Measurements from ENCODE around the gene MAGI3. TPM values are rescaled to one million over a fixed set of nuclear protein-coding genes. Genes with fewer than 3 reads are reported as not detected.
"Not testable (repeated sequence)": the region's sequence is repeated elsewhere in the genome, so short reads cannot be mapped to it uniquely, and the experiment has no call there.

Gene MAGI3
- total RNA-seq, 1 donor from 2014 or later = 33.1 TPM

DNA sequence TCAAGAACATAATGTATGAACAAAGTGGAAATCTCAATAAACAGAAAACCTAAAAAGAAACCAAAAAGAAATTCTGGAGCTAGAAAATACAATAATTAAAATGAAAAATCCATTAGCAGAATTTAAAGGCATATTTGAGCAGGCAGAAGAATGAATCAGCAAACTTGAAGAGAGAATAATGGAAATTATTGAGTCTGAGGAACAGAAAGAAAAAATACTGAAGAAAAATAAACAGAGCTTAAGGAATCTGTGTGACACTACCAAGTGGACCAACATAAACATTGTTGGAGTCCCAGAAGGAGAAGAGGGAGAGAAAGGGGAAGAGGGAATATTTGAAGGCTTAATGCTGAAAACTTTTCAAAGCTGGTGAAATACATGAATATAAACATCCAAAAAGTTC lies 54.5 kb downstream of the MAGI3 start:
- DNase-seq = no peak

DNA sequence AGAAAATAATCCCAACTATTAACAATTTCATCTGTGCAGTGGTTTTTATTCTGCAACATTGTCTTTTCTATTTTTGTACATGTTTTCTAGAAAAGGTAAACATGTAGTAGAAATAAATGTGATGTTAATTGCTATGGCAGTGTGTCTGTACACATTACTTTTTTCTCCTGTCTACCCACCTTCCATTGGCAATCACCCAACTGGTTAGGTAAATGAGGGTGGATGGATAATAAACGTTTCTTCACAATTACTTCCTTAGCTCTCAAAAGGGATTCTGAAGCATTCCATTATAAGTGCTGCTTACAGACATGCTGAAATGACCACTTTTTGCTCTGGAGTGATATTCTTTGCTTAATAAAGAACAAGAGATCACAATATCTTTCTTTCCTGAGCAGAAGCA lies 61.4 kb downstream of the MAGI3 start:
- DNase-seq = no peak

DNA sequence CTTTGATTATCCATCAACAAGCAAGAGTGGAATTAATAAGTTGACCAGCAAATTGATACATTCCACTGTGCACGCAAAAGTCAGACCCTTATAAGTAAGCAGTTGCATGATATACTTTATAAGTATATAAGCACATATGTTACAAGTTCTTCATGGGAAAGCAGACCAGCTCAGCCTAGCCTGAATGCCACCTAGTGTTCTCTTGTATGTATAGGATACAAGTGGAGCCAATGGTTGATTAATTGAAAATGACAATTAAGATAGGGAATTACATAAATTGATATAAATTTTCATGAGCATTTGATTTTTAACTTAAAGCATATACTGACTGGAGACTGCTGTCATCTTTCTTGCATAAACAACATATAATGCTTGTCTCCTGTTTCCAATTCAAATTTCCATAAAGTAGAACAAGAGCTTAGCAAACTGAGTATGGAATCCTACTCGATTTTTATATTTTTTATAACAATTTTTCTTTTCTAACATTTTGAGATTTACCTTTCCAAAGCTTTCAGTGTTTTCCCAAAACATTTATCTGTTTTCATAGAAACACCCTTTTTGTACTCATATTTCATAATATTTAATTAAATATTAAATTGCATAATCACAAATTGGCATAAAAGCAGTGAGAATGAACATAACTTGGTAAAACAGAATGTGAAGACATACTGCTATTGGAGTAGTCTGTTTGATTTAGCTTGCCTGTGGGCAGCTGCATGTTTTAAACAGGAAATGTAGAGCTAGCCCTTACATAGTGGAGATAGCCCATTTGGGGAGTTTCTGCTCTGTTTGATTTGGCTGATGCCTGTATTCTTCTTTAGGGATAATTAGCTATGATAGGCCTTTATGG lies 62.8 kb downstream of the MAGI3 start:
- peak; percentile 2 for DNase-seq

DNA sequence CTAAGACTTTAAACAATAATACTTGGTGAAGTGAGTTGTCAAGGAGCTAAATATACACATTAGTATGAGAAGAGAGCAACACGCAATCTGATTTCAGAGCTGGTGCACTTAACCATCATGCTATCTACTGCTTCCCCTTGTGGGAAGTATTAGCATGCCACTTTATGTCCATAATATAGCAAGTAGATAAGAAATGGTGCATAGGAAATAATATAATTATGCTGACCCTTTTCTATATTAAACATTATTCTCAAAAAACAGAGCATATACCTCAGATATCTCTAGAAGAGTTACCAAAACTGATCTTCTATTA lies 63.4 kb downstream of the MAGI3 start:
- no peak for DNase-seq

DNA sequence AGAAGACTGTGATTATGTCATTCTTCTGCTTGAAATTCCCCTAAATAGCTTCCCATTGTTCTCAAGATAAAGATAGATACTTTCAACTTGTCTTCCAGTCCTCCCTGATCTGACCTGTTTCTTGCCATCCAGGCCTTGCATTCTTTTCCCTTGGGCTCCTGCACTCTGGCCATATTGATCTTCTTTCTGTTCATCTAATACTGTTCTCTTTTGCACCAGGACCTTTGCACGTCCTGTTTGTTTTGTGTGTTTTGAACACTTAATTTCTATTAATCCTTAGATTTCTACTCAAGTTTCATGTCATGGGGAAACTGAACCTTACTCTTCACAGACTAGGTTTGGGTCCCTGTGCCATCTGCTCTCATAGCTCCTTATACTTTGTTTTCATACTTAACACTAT lies 65.1 kb downstream of the MAGI3 start:
- DNase-seq = no peak

DNA sequence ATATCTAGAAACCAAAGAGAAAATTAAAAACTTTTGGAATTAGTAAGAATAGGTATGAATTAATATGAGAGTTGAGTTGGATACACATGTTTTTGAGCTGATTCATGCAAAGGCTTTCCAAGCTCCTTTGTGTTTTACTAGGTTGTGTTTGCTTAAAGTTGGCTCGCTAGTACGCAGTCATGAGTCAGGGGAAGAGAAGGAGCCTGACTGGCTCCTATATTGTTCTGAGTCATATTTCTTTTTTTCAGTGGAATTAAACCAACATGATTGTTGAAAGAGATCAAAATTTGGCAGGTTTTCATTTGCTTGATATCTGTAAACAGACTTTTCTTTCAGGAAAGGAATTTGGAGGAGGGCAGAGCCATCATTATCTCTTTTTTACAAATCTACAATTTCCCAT lies 66.7 kb downstream of the MAGI3 start:
- DNase-seq = peak; percentile 23

DNA sequence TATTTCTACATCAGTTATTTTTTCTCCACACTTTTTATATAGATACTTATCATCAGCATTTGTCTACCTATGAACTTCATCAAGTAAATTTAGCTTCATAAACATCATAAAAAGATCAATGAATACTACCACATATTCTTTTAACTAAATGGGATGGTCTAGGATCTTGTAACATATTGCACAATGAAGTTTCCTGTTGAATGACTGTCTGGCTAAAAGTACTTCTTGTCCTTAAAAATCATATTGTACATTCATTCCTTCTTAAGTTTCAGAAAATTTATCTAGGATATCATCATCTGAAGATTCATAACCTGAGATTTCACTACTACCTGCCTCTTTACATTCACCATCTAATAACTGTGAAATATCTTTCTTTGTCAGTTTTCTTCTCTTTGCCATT lies 69.0 kb downstream of the MAGI3 start:
- no peak for DNase-seq

DNA sequence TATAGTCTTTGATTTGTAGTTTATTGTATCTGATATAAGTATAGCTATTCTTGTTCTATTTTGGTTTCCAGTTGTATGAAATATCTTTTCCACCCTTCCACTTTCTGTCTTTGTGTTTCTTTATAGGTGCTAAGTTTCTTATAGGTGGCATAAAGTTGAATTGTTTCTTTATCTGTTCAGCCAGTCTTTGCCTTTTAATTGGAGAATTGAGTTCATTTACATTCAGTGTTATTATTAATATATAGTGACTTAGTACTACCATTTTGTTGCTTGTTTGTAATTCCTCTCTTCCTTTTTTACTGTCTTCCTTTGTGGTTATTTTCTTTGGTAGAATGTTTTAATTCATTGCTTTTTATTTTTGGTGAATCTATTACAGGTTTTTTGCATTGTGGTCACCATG lies 77.7 kb downstream of the MAGI3 start:
- no peak for DNase-seq

DNA sequence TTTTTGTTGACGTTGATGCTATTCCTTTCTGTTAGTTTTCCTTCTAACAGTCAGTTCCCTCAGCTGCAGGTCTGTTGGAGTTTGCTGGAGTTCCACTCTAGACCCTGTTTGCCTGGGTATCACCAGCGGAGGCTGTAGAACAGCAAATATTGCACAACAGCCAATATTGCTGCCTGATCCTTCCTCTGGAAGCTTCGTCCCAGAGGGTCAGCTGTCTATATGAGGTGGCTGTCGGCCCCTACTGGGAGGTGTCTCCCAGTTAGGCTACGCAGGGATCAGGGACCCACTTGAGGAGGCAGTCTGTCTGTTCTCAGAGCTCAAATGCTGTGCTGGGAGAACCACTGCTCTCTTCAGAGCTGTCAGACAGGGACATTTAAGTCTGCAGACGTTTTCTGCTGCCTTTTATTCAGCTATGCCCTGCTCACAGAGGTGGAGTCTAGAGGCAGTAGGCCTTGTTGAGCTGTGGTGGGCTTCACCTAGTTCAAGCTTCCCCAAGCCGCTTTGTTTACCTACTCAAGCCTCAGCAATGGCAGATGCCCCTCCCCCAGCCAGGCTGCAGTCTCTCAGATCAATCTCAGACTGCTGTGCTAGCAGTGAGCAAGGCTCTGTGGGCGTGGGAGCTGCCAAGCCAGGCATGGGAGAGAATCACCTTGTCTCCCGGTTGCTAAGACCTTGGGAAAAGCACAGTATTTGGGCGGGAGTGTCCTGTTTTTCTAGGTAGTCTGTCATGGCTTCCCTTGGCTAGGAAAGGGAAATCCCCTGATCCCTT lies 88.3 kb downstream of the MAGI3 start:
- DNase-seq = not testable (repeated sequence)

DNA sequence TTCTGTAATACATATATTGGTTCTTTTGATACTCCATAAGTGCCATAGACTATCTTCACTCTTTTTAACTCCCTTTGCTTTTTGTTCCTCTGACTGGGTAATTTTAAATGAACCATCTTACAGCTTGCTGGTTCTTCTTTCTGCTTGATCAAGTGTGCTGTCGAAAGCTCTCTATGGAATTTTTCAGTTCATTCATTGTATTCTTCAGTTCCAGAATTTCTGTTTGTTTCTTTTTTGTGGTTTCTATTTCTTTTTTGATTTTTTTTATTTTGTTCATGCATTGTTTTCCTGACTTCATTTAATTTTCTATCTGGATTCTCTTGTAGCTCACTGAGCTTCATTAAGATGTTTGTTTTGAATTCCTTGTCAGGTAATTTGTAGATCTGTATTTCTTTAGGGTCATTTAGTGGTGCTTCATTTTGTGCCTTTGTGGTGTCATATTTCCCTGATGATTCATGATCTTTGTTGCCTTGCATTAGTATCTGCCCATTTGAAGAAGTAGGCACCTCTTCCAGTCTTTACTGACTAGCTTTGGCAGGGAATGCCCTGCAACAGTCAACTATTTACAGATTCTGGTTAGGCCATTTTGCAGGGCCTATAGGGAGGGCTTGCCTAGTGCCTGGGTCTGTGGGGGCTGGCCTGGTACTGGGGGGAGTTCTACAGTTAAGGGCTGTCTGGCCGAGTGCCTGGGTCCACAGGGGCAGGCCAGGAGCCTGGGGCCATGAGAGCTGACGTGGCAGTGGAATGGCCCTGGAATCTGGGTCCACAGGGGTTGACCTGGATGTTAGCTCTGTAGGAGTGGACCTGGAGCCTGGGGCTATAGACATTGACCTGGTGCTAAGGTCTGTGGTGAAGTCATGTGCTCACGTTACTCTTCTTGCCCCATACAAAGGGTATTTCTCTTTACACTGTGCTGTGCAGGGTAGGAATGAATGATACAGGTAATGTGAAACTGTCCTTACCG lies 89.7 kb downstream of the MAGI3 start:
- no peak for DNase-seq

DNA sequence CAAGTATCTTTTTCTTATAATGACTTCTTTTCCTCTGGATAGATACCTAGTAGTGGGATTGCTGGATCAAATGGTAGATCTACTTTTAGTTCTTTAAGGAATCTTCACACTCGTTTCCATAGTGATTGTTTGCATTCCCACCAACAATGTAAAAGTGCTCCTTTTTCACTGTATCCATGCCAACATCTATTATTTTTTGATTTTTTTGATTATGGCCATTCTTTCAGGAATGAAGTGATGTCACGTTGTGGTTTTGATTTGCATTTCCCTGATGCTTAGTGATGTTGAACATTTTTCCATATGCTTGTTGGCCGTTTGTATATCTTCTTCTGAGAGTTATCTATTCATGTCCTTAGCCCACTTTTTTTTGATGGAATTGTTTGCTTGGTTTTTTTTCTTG lies 94.8 kb downstream of the MAGI3 start:
- not testable (repeated sequence) for DNase-seq

DNA sequence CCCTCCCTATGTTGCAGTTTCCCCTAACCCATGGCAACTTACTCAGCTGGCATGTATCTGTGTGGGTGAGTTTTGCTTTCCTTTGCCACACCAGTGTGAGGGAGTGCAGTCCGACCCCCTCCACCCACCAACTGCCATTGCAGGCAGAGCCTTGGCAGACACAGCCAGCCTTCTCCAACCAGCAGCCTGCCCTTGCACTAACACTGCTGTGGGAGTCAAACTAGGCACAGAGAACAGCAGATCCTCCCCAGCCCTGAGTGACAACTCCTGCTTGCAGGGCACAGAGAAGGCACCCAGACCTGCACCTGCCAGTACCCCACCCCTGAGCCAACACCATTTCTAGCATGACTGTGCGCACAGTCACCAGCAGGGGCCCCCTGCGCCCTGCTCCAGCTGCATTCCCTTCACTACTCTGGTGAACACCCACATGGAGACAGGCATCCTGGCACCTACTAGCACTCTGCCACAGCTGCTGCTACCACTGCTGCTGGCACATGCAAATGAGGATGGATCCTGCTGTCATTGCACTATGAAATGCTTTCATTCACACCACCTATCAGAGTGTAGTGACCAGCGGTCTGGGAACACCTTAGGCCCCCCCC lies 98.4 kb downstream of the MAGI3 start:
- no peak for DNase-seq

DNA sequence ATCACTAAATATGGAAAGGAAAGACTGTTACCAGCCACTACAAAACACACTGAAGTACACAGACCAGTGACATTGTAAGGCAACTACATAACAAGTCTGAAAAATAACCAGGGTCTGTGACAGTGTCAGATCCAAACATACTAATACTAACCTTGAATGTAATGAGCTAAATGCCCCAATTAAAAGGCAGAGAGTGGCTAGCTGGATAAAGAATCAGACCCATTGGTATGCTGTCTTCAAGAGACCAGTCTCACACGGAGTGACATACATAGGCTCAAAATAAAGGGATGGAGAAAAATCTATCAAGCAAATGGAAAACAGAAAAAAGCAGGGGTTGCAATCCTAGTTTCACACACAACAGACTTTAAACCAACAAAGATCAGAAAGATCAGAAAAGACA lies 100.1 kb downstream of the MAGI3 start:
- no peak for DNase-seq

DNA sequence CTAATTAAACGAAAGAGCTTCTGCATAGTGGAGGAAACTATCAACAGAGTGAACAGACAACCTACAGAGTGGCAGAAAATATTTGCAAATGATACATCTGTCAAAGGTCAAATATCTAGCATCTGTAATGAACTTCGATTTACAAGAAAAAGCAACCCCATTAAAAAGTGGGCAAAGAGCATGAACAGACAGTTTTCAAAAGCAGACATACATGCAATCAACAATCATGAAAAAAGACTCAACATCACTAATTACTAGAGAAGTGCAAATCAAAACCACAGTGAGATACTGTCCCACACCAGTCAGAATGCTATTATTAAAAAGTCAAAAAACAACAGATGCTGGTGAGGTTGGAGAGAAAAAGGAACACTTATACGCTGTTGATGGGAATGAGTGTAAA lies 103.2 kb downstream of the MAGI3 start:
- no peak for DNase-seq

DNA sequence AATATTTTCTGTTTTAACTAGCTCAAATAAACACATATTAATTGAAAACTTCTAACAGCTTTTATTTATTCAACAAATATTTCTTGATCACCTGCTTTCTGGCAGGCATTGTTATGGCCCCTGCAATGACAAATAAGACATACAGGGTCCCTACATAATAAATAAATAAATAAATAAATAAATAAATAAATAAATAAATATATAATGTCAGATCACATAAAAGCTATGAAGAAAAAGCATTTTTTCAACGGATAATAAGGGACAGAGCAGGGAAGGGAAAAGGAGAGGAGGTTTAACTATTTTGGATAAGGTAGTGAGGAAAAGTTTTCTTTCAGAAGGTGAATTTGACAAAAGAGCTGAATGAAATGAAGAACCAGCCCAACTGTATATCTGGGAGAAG lies 115.0 kb downstream of the MAGI3 start:
- no peak for DNase-seq

DNA sequence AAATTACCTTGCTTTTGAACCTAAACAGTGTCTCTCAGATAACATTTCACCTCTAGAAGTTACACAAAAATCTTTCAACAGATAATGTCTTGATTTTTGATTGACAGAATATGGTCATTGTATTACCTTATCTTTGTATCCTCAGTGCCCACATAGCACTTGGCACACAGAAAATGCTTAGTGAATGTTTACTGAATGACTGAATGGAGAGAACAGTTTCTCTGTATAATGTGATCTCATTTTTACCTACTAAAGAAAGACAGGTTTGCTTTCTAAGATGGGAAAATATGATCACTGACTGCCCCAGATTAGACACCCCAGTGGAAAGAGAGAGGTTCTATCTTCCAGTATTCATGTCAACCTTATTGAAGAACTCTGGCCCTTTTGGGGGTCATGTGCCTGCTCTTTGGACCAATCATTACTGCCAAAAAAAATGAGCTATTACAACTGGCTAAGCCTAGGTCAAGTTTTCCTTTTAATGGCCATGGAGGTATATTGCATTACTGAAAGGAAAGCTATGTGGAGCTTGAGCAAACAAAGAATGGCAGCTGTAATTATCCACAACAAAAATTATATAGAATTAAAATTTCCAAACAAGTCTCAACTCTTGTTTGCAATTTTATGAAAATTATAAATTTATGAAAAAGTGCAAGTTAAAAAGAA lies 117.4 kb downstream of the MAGI3 start:
- DNase-seq = no peak

DNA sequence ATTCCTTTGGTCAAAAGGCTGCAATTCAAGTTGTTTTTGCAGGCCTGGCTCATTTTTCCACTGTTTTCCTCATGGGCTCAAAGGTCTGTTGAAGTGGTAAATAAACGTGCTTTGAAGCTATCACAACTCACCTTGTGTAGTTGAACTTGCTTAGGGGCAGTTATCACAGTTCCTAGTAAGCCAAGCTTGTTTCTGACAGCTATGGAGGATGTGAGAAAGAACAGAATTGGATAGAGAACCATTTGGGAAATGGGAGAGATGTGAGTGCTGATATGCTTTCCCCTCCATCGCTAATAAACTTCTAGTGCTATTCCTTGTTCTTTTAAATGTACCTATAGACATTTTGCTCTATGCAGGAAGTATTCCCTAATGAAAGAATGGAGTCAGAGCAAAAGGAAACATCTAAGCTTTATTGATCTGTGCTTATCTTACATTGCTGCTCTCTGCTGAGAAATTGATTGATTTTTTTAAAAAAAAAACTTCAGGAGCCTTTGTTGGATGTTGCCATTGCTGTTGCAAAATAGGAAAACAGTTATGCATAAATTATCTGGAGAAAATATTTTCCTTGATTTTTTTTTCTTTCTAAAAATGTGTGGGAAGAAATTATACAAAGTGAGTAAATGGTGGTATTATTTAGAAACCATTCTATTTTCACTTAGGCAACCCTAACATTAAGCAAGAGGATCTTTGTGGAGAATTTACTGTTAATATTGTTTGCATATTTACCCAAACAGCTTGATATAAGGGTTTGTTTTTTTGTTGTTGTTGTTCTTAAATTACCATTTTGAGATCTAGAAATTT lies 118.2 kb downstream of the MAGI3 start:
- no peak for DNase-seq

DNA sequence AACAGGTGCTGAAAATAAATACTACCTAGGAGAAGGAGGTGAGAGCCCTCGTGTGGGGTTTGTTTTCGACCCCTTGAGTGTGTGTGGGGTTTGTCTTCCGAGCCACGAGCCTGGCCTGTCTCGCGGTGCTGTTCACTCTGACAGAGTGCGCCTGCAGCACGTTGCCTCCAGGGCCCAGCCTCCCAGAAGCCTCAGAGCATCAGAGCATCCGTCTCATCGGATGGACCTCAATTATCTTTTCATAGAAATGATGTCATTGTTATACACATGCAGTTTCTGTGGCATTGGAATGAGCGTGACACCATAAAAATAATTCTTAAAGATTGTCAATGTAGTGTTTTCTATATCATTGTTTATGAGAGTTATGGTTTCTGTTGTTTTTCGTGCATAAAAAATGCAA lies 119.5 kb downstream of the MAGI3 start:
- not testable (repeated sequence) for DNase-seq

DNA sequence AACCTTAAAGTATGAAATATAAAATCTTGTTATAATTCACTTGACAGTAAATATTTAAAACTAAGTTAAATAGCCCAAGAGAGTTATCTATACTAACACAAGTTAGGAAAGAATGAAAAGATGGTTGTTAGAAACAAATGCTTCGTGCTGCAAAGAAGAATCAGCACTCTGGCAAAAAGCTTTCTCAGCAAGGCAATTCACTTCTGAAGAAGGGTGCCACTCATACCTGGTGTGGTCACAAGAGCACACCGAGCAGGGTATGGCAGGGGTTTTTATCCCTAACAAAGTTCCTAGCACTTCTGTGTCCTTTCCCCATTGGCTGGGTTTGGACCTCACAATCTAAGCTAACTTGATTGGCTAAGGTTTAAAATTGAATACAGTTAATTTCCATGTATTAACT lies 121.0 kb downstream of the MAGI3 start:
- no peak for DNase-seq

DNA sequence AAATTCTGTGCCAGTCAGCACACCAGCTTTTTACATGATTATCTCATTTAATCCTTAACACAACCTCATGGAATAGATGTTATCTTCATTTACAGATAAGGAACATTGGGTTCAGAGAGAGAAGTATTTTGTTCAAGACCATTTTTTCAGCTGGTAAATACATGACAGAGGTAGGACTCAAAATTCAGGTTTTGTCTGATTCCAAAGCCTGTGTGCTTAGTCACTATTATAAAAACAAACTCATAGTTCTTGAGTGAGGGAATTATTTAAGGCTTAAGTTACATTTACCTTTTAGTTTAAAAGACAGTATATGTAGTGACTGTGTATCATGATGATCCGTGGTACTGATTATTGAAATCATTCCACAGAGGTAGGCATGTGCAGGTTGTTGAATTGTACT lies 125.2 kb downstream of the MAGI3 start:
- DNase-seq = no peak

DNA sequence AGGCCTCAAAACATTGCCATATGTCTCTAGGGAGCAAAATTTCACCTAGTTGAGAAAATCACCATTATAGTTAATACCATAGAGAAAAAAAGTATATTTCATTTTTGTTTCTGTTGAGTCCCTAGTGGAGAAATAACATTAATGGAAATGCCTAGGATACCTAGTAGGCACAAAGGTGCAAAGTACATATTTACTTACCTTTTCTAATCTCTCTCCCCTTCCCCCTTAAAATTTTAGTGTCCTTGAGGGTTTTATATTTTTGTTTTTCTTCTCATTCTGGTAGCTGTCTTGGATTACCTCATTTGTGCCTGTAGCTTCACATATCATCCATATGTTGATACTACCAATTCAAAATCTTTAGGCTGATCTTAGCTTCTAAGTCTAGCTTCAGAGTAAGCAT lies 127.0 kb downstream of the MAGI3 start:
- no peak for DNase-seq

Measured in occipital lobe (tissue), 2 donors.